H1 (cell line): Measurements from ENCODE around the gene SMIM44. TPM values are rescaled to one million over a fixed set of nuclear protein-coding genes. Genes with fewer than 3 reads are reported as not detected.

Source experiments
- CTCF ChIA-PET: fragments of 300-600 bp; sonication (Branson Sonifier 250); formaldehyde crosslinking; loops from one replicate; lab custom pipeline; 2021; ENCODE audit not compliant: partially characterized antibody; lab: Charles Lee
- POLR2A ChIA-PET: fragments of 300-600 bp; sonication (Branson Sonifier 250); formaldehyde crosslinking; loops from one replicate; lab custom pipeline; 2021; ENCODE audit warnings: inconsistent platforms; ENCODE audit not compliant: partially characterized antibody; lab: Charles Lee
- DNase-seq, 2 experiments: peaks; one replicate each; pipeline versions ENCODE4 v3.0.0 to v3.0.0-alpha.2; 2010 to 2022; ENCODE audit warnings: low spot score in 2 of 2, low read depth in 1 of 2, mixed read lengths in 1 of 2
- FAIRE-seq: peaks from 2 replicates; lab custom pipeline; 2011; peaks lifted over from hg19 to GRCh38; lab: Jason Lieb, UNC
- H2AFZ ChIP-seq: 2 replicates; pipeline ENCODE4 v1.8.1; 2012; ENCODE audit warnings: low read length, inconsistent platforms
- H2AK5ac ChIP-seq: 2 replicates; pipeline ENCODE4 v1.6.1; 2013; ENCODE audit warnings: low read depth, low read length
- H2BK120ac ChIP-seq: replicated peaks from 2 replicates; pipeline ENCODE3; 2013; ENCODE audit warnings: low read depth, low read length, inconsistent platforms
- H2BK12ac ChIP-seq: 2 replicates; pipeline ENCODE4 v1.6.1; 2013; ENCODE audit warnings: low read depth, low read length
- H2BK15ac ChIP-seq: 2 replicates; pipeline ENCODE4 v1.6.1; 2013; ENCODE audit warnings: low read length
- H2BK20ac ChIP-seq: 2 replicates; pipeline ENCODE4 v1.6.1; 2013; ENCODE audit warnings: low read length
- H2BK5ac ChIP-seq: 2 replicates; pipeline ENCODE4 v1.6.1; 2013; ENCODE audit warnings: low read depth, low read length
- H3K14ac ChIP-seq: 2 replicates; pipeline ENCODE4 v1.6.1; 2013; ENCODE audit warnings: inconsistent platforms; ENCODE audit not compliant: insufficient read length
- H3K18ac ChIP-seq: 2 replicates; pipeline ENCODE4 v1.6.1; 2013; ENCODE audit warnings: low read length; ENCODE audit errors: extremely low read depth
- H3K23ac ChIP-seq: 2 replicates; pipeline ENCODE4 v1.6.1; 2013; ENCODE audit warnings: inconsistent platforms; ENCODE audit not compliant: insufficient read length
- H3K23me2 ChIP-seq: 2 replicates; pipeline ENCODE4 v1.6.1; 2013; ENCODE audit warnings: low read depth, low read length
- H3K27ac ChIP-seq: 2 replicates; pipeline ENCODE4 v1.6.1; 2011; ENCODE audit warnings: low read depth, low read length, inconsistent platforms
- H3K27me3 ChIP-seq, 4 experiments: replicated peaks in 1 of 4; 1 replicate in 1 of 4; 2 replicates in 3 of 4; pipeline versions ENCODE4 v1.6.1 to v1.8.1; 2011 to 2013; ENCODE audit warnings: low read length in 3 of 4, mild to moderate bottlenecking in 3 of 4, inconsistent platforms in 2 of 4, mixed read lengths in 2 of 4, moderate library complexity in 1 of 4; ENCODE audit not compliant: control insufficient read depth in 3 of 4, insufficient read depth in 3 of 4; ENCODE audit errors: extremely low read depth in 1 of 4
- H3K36me3 ChIP-seq, 4 experiments: 2 replicates each; pipeline versions ENCODE4 v1.6.1 to v1.8.1; 2011 to 2013; ENCODE audit warnings: mild to moderate bottlenecking in 4 of 4, low read length in 3 of 4, moderate library complexity in 2 of 4, control low read depth in 1 of 4, inconsistent platforms in 1 of 4; ENCODE audit not compliant: insufficient read depth in 4 of 4, control insufficient read depth in 2 of 4
- H3K4ac ChIP-seq: replicated peaks from 2 replicates; pipeline ENCODE3; 2013; ENCODE audit warnings: low read length, low read depth, mixed read lengths, inconsistent platforms; ENCODE audit not compliant: insufficient read length
- H3K4me1 ChIP-seq, 4 experiments: replicated peaks in 1 of 4; 1 replicate in 1 of 4; 2 replicates in 3 of 4; pipeline versions ENCODE4 v1.6.1 to v1.8.1; 2011 to 2013; ENCODE audit warnings: low read length in 3 of 4, inconsistent platforms in 2 of 4, mixed read lengths in 1 of 4; ENCODE audit not compliant: insufficient read depth in 4 of 4, control insufficient read depth in 3 of 4
- H3K4me2 ChIP-seq, 2 experiments: 2 replicates each; pipeline versions ENCODE4 v1.6.1 to v1.8.1; 2011 to 2013; ENCODE audit warnings: low read depth in 2 of 2, low read length in 2 of 2, control low read depth in 1 of 2, inconsistent platforms in 1 of 2, mild to moderate bottlenecking in 1 of 2; ENCODE audit not compliant: insufficient read depth in 1 of 2
- H3K4me3 ChIP-seq, 4 experiments: fragments of 200-600, 300-600 bp in 1 of 4; sonication (generic), shearing (Covaris generic), sonication (Bioruptor Twin) in 1 of 4; 2 replicates each; pipeline versions ENCODE4 v1.5.1 to v1.8.1; 2011 to 2016; ENCODE audit warnings: low read length in 4 of 4, low read depth in 3 of 4, control low read depth in 2 of 4, inconsistent platforms in 2 of 4, mild to moderate bottlenecking in 2 of 4, mixed read lengths in 1 of 4, moderate library complexity in 1 of 4; ENCODE audit not compliant: insufficient read depth in 2 of 4; ENCODE audit errors: extremely low read depth in 1 of 4
- H3K56ac ChIP-seq: replicated peaks from 2 replicates; pipeline ENCODE3; 2013; ENCODE audit warnings: low read depth, mild to moderate bottlenecking, mixed read lengths, low read length, inconsistent platforms; ENCODE audit not compliant: insufficient read length
- H3K79me1 ChIP-seq: 2 replicates; pipeline ENCODE4 v1.6.1; 2013; ENCODE audit warnings: low read depth, low read length, control low read depth
- H3K79me2 ChIP-seq, 2 experiments: 2 replicates each; pipeline versions ENCODE4 v1.6.1 to v1.8.1; 2012 to 2013; ENCODE audit warnings: low read length in 2 of 2, mild to moderate bottlenecking in 2 of 2, inconsistent platforms in 1 of 2; ENCODE audit not compliant: insufficient read depth in 2 of 2, control insufficient read depth in 1 of 2
- H3K9ac ChIP-seq, 4 experiments: replicated peaks in 1 of 4; 1 replicate in 1 of 4; 2 replicates in 3 of 4; pipeline versions ENCODE4 v1.6.1 to v1.8.1; 2011 to 2013; ENCODE audit warnings: low read depth in 3 of 4, low read length in 3 of 4, control low read depth in 2 of 4, mild to moderate bottlenecking in 2 of 4, moderate library complexity in 2 of 4, inconsistent platforms in 1 of 4; ENCODE audit errors: extremely low read depth in 1 of 4
- H3K9me3 ChIP-seq, 2 experiments: 2 replicates each; pipeline versions ENCODE4 v1.6.1 to v1.8.1; 2012 to 2013; ENCODE audit warnings: mild to moderate bottlenecking in 2 of 2, moderate library complexity in 2 of 2, control low read depth in 1 of 2, inconsistent platforms in 1 of 2, low read depth in 1 of 2, low read length in 1 of 2, mixed read lengths in 1 of 2; ENCODE audit not compliant: insufficient read depth in 2 of 2
- H4K20me1 ChIP-seq, 2 experiments: replicated peaks in 1 of 2; 2 replicates each; pipeline versions ENCODE3 to v1.8.1; 2011 to 2013; ENCODE audit warnings: inconsistent platforms in 2 of 2, low read length in 2 of 2, mild to moderate bottlenecking in 1 of 2; ENCODE audit not compliant: insufficient read depth in 2 of 2, control insufficient read depth in 1 of 2
- H4K5ac ChIP-seq: 2 replicates; pipeline ENCODE4 v1.6.1; 2013; ENCODE audit warnings: low read length, low read depth, mixed read lengths, inconsistent platforms; ENCODE audit not compliant: insufficient read length
- H4K8ac ChIP-seq: 2 replicates; pipeline ENCODE4 v1.8.0; 2013; ENCODE audit warnings: mild to moderate bottlenecking, moderate library complexity, low read length, inconsistent platforms; ENCODE audit not compliant: insufficient read depth; ENCODE audit errors: extremely low read depth
- H4K91ac ChIP-seq: replicated peaks from 2 replicates; pipeline ENCODE3; 2013; ENCODE audit warnings: low read length, mixed read lengths, inconsistent platforms; ENCODE audit not compliant: insufficient read length
- CHD1 ChIP-seq: IDR thresholded peaks from 2 replicates; pipeline ENCODE4 v1.6.1; 2012; ENCODE audit warnings: low read depth, low read length, improper control_type of control experiment
- HDAC2 ChIP-seq, 2 experiments: fragments of 300-600 bp in 1 of 2; sonication (generic) in 1 of 2; IDR thresholded peaks; 2 replicates each; pipeline ENCODE4 v1.6.1; 2011 to 2012; ENCODE audit warnings: low read depth in 2 of 2, low read length in 2 of 2, mild to moderate bottlenecking in 2 of 2, moderate library complexity in 2 of 2, borderline replicate concordance in 1 of 2, inconsistent platforms in 1 of 2
- KDM1A ChIP-seq: fragments of 200-600, 300-600 bp; sonication (generic); IDR thresholded peaks from 2 replicates; pipeline ENCODE4 v1.7.1; 2016; ENCODE audit warnings: mild to moderate bottlenecking, low read length, borderline replicate concordance
- RNF2 ChIP-seq: fragments of 200-900, 300-1000 bp; sonication (generic); IDR thresholded peaks from 2 replicates; pipeline ENCODE4 v1.7.1; 2016; ENCODE audit warnings: borderline replicate concordance, low read depth, mild to moderate bottlenecking, antibody characterized with exemption, low read length; ENCODE audit not compliant: poor library complexity, severe bottlenecking; ENCODE audit errors: missing control alignments
- SAP30 ChIP-seq: fragments of 300-600 bp; sonication (generic); IDR thresholded peaks from 2 replicates; pipeline ENCODE4 v1.7.1; 2012; ENCODE audit warnings: low read length, moderate library complexity, mild to moderate bottlenecking, inconsistent platforms; ENCODE audit not compliant: insufficient read depth, insufficient replicate concordance
- SIN3A ChIP-seq, 2 experiments: IDR thresholded peaks in 1 of 2; conservative IDR thresholded peaks in 1 of 2; 2 replicates each; pipeline ENCODE4 v1.6.1; 2011 to 2012; ENCODE audit warnings: low read length in 2 of 2, improper control_type of control experiment in 1 of 2, low read depth in 1 of 2, mild to moderate bottlenecking in 1 of 2
- SP1 ChIP-seq: IDR thresholded peaks from 2 replicates; pipeline ENCODE4 v1.6.1; 2011; ENCODE audit warnings: low read depth, low read length
- SUZ12 ChIP-seq: fragments of 200-600 bp; sonication (generic); IDR thresholded peaks from 2 replicates; pipeline ENCODE4 v1.6.1; 2012; ENCODE audit warnings: mild to moderate bottlenecking, inconsistent platforms, low read length, moderate library complexity, mixed read lengths
- TAF7 ChIP-seq: optimal IDR thresholded peaks from 2 replicates; pipeline ENCODE3; 2011; ENCODE audit warnings: low read depth, mild to moderate bottlenecking, inconsistent platforms, low read length, moderate library complexity, borderline replicate concordance
- YY1 ChIP-seq: IDR thresholded peaks from 2 replicates; pipeline ENCODE4 v1.6.1; 2011; ENCODE audit warnings: low read depth, mild to moderate bottlenecking, low read length
- ZNF274 ChIP-seq: IDR thresholded peaks from 2 replicates; pipeline ENCODE4 v1.7.0; 2012; ENCODE audit warnings: low read length, borderline replicate concordance; ENCODE audit errors: extremely low read depth
- WGBS, 2 experiments: shearing (Covaris generic) in 1 of 2; methylation state at CpG; one replicate each; pipeline versions ENCODE4 v1.1.6 to v1.1.7; 2013 to 2015; ENCODE audit warnings: low lambda C conversion rate in 2 of 2, mixed read lengths in 2 of 2, inconsistent platforms in 1 of 2, low coverage in 1 of 2, missing lambda C conversion rate in 1 of 2; ENCODE audit not compliant: insufficient replicate concordance in 2 of 2, insufficient coverage in 1 of 2, insufficient read length in 1 of 2; ENCODE audit errors: extremely low coverage in 1 of 2, missing lambda C conversion rate in 1 of 2; 5-methylcytosine and 5-hydroxymethylcytosine counted together
- polyA plus RNA-seq, 7 experiments: library from polyadenylated mRNA; depleted of rRNA in 3 of 7; stranded (reverse) in 5 of 7; unstranded in 2 of 7; fragments of >200 nt in 5 of 7; fragments of 200-250 nt in 2 of 7; gene quantifications; 1 replicate in 5 of 7; 2 replicates in 1 of 7; 4 replicates in 1 of 7; pipeline versions ENCODE4 v1.2.1 to v1.2.3, GENCODE V29; 2011 to 2013; ENCODE audit warnings: missing spikeins in 2 of 7, mixed read lengths in 2 of 7
- total RNA-seq: library from RNA; stranded (reverse); fragmentation: NEBNext Ultra II Directional; extraction: Animal tissue kit (Norgen Biotek cat#: 25700); gene quantifications from 2 replicates; pipeline ENCODE4 v1.2.1, GENCODE V29; 2021

SMIM44 gene
- total and polyA plus RNA-seq, 2 of the 8 experiments (the other 6 are each of a cell fraction or from before 2014, with no cell fraction given) = not detected

- Histone ChIP-seq H3K79me2 (peaks cover 0 to 13% of the 10 kb centered on the region in 2 experiments; a peak in 2 of 4 replicates), H3K4me3 (no peak overlapping the region), H3K23me2 (no peaks in the 10 kb centered on the region; the same call in 1 of the 2 replicates), H3K56ac (no peak overlapping the region), H4K20me1 (peaks cover 1 to 8% of the 10 kb centered on the region in 2 experiments), H3K18ac (no peak overlapping the region), H2BK15ac (no peak overlapping the region), H3K27ac (no peak overlapping the region; the same call in 1 of the 2 replicates), H3K9ac (no peak overlapping the region), H3K4ac (no peak overlapping the region), H3K4me2 (no peak overlapping the region), H2AK5ac (no peak overlapping the region), H2BK5ac (no peak overlapping the region), H4K8ac (no peak overlapping the region), H3K27me3 (no peaks in the 10 kb centered on the region), H2AFZ (no peak overlapping the region), H2BK120ac (no peak overlapping the region), H2BK20ac (no peak overlapping the region), H3K79me1 (no peaks in the 10 kb centered on the region; the same call in none of the 2 replicates), H4K5ac (no peak overlapping the region), H3K4me1 (no peaks in the 10 kb centered on the region), H3K14ac (no peak overlapping the region), H2BK12ac (no peak overlapping the region), H3K9me3 (no peaks in the 10 kb centered on the region), H3K23ac (no peak overlapping the region), H3K36me3 (peaks cover 4 to 30% (median 16%) of the 10 kb centered on the region in 4 experiments; a peak in 7 of 8 replicates), H4K91ac (no peak overlapping the region)
- ChIA-PET POLR2A (interaction anchor here (1.6 to 2.2 kb wide), 2 partner anchors 8 to 14 kb away, joined by 7 to 9 read pairs; no protein-coding TSS in a partner anchor), CTCF (interaction anchor here (2.5 kb wide), 1 partner anchor 9 kb away, joined by 30 read pairs; the partner anchor contains the start of gene SMIM44)
- WGBS, 2 experiments = 95% methylated on average over 5 of the region's 14 CpGs; no CpG with 5 or more reads in 1 of the 2 experiments
- no peak for TF ChIP-seq HDAC2 (IDR thresholded peaks at IDR 0.05; ENCODE audit: borderline replicate concordance in 1 of 2, low read depth in 2 of 2, low read length in 2 of 2)
- no peak for TF ChIP-seq RNF2
- no peak for TF ChIP-seq SIN3A (conservative IDR thresholded peaks at IDR 0.05 in 1 of 2, IDR thresholded peaks at IDR 0.05 in 1 of 2; ENCODE audit: low read depth in 1 of 2, low read length in 2 of 2)
- no peak for TF ChIP-seq TAF7
- TF ChIP-seq CHD1 = no peak
- no peak for TF ChIP-seq SAP30
- no peak for TF ChIP-seq SP1
- no peak for TF ChIP-seq YY1
- no peak for TF ChIP-seq ZNF274
- no peak for TF ChIP-seq KDM1A
- no peak for TF ChIP-seq SUZ12
- no peak for FAIRE-seq
- DNase-seq = no peak
These were observed 10.4 kb upstream of the SMIM44 start for GRCh38 chr19:3493651-3494050.
